NCI-H748 treated with DMSO at 0.1 percent for 48 hours (cell line): Measurements from ENCODE around the gene SET.
"Not testable (repeated sequence)": the region's sequence is repeated elsewhere in the genome, so short reads cannot be mapped to it uniquely, and the experiment has no call there.

Experiments
- DNase-seq: peaks from one replicate; lab custom pipeline; 2025; lab: John Stamatoyannopoulos, UW

SET gene

DNA sequence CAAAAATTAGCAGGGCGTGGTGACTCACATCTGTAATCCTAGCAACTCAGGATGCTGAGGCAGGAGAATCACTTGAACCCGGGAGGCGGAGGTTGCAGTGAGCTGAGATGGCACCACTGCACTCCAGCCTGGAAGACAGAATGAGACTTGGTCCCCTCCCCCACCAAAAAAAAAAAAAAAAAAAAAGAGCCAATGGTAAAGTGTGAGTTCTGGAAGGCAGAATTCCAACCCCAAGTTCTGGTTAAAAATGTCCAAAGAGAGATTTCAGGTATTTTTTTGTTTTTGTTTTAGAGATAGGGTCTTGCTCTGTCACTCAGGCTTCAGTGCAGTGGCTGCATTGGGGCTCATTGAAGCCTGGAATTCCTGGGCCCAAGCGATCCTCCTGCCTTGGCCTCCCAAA is 1.6 kb upstream of the SET start:
- no peak for DNase-seq

DNA sequence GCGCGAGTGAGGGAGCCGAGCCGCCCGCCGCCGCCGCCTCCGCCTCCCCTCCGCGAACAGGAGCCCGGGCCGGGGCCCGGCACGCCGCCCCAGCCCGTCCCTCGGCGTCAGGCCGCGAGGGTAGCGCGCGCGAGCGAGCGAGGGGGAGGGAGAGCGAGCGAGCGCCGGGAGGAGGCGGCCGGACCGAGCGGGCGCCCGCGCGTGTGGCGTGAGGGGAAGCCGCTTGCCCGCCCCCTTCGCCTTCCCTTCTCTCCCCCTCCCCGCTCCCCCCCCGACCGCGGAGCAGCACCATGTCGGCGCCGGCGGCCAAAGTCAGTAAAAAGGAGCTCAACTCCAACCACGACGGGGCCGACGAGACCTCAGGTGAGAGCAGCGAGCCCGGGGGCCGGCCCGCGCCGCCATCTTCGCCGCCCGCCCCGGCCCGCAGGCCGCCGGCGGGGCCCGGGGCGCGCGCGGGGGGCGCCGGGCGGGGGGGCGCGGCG is 312 bp downstream of the SET start:
- no peak for DNase-seq

DNA sequence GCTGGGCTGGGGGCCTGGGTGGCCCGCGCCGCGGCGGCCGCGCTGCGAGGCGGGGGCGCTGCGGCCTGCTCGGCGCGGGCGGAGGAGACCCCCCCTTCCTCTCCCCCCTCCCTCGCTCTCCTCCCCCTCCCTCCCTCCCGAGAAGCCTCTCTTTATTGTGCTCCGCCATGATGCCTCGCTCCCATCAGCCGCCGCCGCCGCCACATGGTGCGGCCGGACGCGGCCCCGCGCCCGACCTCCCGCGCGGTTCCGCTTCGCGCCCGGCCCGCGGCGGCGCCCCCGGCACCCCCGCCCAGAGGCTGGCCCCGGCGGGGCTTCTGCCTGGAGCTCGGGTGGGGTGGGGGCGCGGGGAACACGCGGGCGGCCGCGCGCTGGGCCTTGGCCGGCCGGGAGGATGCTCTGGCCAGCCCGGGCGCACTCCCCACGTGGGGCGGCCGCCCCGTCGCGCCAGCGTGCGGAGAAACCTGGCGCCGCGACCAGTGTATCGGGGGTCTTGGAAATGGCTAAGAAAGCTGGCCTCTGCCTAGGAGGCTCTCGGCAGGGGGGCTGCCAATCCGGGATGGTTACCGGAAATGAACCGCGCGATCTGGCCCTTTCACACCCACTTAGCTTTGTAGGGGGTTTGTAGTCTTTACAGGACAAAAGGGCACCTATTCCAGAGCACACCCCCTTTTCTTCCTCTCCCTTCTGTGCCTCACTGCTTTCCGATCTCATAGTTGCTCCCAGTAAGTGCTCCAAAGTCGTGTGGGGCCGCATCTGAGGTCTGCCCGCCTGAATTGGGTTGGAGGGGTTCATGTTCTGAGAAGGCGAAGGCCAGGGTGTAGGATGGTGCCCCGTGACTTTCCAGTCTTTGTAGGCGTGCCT is 1.0 kb downstream of the SET start:
- DNase-seq = no peak

DNA sequence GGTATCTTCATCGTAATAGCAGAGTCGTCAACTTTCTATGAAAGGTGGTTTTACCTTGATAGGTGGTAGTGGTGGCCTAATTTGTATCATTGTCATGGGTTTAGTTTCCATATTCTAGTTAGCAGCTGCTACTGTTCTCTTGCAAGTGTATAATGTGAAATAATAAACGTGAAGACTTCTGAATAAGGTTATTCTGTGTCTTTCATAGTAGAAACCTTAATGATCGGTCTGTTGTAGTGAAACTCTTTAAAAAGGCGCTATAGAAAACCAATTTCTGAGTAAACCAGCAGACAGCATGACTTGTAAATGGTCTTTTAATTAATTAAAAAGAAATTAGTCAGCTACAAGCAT is 1.6 kb downstream of the SET start:
- DNase-seq = no peak

DNA sequence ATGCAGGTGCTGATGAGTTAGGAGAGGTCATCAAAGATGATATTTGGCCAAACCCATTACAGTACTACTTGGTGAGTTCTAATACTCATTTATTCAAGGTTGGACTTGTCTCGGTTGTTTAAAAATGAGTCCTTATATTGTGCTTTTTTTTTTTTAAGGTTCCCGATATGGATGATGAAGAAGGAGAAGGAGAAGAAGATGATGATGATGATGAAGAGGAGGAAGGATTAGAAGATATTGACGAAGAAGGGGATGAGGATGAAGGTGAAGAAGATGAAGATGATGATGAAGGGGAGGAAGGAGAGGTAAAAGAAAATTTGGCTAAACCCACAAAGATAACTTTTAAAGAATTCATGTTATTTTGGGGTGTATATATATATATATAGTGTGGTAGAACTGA is 4.7 kb downstream of the SET start:
- not testable (repeated sequence) for DNase-seq

DNA sequence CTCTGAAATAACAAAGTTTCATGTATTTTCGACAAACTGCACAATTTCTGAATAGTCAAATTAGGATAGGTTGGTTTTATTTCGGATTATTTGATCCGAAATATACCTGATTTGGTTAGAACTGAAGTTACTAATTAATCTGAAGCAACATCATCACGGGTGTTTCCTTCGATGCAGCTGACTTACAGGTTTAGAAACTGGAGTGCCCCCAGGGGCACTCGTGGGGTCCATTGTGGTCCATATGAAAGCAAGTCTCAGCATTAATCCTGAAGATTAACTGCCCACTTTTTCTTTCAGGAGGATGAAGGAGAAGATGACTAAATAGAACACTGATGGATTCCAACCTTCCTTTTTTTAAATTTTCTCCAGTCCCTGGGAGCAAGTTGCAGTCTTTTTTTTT is 5.3 kb downstream of the SET start:
- no peak for DNase-seq

DNA sequence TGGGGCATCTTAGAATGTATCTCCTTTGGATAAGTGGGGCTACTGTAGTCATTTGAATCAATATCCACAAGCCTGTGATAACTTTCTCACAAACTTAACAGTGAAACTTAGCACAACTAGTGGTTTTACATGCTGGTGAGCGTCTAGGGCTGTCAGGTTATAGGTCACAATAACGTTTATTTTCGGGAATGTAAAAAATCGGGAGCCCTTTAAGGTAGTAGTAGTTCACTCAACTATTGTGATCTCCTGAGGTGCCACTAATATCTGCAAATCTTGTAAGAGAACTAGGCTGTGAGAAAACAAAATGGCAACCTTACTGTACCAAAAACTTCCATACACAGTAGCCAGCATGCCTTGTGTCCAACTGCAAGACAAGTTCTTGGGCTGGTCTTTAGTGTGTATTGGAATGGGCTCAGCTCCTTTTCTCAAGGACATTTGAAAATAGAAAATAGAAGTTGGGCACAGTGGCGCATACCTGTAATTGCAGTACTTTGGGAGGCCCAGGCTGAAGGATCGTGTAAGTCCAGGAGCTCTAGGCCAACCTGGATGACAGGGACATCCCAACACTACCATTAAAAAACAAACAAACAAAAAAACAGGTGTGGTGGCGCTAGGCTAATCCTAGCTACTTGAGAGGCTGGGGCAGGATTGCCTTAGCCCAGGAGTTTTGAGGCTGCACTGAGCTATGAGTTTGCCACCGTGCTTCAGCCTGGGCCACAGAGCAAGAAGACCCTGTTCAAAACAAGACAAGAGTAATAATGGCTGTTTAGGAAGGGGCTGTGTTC is 8.1 kb downstream of the SET start:
- no peak for DNase-seq

DNA sequence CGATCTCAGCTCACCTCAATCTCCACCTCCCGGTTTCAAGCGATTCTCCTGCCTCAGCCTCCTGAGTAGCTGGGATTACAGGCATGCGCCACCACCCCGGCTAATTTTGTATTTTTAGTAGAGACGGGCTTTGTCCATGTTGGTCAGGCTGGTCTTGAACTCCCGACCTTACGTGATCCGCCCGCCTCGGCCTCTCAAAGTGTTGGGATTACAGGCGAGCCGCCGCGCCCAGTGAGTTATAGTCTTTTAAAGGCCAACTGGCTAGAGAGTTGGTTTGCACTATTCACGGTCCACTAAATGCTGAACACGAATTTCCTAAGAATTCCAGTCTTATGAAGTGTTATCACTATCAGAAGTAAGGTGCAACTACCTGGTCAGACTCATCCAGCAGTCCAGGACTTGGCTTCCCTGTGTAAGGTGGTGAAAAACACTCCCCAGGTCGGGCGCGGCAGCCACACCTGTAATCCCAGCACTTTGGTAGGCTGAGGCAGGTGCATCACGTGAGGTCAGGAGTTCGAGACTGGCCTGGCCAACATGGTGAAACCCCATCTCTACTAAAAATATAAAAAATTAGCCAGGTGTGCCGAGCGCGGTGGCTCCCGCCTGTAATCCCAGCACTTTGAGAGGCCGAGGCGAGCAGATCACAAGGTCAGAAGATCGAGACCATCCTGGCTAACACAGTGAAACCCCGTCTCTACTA is 10.2 kb downstream of the SET start:
- not testable (repeated sequence) for DNase-seq

DNA sequence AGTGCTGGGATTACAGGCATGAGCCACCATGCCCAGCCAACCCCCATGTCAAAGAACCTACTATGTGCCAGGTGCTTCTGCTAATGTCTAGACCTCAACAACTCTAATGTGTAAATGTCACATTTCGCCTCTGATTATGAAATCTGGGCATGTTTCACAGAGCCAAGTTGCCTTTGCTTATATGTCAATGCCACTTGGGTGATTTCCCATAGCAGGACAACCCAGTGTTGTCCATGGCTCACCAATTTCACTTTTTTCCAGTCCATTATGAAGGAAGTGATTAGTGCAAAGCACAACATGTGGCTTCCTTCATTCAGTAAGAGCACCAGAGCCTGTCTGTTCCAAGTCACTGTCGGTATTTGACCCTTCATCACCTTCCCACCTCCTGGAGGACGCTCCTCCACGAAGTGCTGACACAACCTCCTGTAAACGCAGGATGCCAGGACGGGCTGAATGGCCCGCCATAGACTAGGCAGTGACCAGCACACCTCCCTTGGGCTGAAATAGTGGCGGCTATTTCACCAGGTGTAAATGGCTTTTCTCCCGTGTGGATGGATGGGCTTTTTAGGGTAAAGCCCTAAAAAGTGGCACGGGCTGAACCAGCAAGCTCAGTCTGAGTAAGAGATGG is 12.3 kb downstream of the SET start:
- DNase-seq = no peak

DNA sequence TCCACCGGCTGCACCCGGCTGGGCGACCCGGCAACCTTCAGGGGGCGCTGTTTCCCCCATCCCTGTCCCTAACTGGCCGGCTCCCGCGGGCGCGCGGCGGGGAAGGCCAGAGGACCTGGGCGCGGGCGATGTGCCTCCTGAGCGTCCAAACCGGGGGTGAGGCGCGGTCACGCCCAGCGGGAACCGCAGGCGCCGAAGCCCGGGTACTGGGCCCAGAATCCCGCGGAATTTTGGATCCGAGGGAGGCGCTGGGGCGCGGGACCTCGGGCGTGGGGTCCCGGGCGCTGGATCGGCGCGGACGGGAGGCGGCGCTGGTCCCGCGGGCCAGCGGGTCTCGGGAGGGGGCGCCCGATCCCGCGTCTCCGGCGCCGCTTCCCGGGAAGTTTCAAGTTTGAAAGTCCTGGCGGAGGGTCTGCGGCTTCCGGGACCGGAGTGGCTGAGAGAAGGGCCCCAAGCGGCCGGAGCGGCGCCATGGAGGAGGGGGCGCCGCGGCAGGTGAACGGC is 13.5 kb downstream of the SET start, which contains the start of gene PKN3:
Gene PKN3 (plus strand): TSS at position 59 of the 504 bp plus-strand sequence. CDS start 413 bp downstream, at position 472.
- DNase-seq = peak; percentile 70

DNA sequence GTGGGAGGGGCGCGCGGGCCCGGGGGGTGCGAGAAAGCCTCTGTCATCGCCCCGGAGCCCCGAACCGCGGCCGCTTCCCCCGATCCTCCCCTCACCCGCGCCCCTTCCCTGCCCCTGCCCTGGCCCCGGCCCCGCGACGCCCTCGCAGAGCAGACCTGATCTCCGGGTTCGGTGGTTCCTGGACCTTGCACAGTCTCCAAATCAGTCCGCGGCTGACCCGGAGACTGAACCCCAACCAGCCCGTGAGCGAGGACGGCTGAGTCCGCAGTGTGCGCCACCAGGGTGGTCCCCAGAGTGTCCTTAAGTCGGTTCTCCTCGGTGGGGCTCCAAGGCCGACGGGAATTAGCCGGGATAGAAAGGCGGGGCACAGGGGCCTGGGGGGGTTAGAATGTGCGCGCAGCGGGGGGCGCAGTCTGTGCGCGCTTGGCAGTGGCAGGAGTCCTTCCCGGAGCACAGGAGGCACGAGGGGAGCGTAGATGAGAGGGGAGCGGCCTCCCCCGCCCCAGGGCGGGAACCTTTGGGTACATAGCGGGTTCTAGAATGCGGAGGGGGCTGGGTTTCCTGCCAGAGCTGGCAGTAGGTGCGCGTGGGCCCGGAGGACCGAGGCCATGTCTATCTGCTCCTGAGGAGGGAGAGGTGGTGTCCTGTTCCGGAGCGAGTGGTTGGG is 14.1 kb downstream of the SET start:
- no peak for DNase-seq

DNA sequence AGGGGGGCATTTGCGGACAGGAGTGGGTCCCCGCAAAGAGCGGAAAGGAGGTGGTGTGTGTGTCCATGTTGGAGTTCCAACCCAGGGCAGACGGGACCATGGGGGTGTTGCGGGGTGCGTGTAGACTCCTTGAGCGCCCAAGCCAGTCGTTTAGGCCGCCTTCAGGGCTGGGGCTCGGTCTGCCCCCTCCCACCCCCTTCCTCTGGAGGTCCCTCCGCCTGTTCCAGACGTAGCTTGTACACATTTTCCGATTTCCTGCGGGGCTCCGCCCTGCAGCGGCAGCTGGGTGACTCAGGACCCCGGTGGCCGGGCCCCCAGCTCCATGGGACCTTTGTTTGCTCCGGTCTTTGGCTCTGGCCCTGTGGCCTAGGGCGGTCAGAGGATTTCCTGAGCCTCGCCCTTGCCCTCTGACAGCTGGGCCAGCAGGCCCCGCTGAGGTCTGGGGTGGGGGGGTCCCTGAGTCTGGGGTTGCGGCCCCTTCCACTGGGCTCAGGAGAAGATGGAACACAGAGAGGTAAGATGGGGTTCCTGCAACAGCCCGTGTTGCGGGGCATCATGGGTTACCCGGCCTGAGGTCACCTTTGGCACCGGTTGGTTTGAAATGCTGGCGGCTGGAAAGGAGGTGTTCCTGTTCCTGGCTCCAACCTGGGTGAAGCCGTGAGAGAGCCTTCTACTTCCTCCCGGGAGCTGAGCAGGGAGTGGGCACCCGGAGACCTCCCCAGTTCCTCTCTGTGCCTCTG is 14.8 kb downstream of the SET start:
- no peak for DNase-seq

DNA sequence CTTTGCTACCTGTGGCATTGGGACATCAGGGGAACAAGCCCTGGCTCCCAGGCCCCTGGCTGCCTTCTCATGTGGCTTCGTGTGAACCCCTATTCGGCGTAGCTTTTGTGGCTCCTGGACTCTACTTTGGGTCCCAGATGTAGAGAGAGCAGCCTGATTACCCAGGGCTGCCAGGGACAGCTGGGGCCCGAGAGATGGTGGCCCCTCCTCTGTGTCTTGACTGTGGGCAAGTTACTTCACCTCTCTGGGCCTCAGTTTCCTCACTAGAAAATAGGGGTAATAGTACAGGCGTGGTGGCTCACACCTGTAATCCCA is 15.3 kb downstream of the SET start:
- DNase-seq = no peak

DNA sequence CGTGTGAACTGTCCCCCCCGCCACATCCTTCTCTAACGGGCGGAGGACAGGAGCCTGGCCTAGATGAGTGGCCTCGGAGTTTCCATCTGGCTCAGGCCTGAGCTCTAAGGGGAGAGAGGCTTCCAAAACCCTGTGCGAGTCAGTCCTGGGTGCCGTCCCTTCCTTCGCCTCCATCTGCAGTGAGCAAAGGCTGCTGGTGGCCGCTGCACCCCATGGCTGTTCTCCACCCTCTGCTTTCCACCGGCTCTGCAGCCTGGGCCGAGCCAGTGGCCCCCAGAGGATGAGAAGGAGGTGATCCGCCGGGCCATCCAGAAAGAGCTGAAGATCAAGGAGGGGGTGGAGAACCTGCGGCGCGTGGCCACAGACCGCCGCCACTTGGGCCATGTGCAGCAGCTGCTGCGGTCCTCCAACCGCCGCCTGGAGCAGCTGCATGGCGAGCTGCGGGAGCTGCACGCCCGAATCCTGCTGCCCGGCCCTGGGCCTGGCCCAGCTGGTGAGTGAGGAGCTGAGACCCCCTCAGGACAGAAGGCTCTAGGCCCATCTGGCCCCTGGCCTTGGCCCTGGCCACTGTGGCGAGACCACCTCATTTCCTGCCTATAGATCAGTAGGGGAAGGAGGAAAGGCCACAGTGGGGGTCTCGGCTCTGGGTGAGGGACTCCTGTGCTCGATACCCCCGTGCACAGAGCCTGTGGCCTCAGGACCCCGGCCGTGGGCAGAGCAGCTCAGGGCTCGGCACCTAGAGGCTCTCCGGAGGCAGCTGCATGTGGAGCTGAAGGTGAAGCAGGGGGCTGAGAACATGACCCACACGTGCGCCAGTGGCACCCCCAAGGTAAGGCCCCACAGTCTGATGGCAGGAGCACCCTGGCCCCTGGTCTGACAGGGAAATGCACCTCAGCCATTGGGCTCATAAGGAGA is 16.3 kb downstream of the SET start:
- no peak for DNase-seq

DNA sequence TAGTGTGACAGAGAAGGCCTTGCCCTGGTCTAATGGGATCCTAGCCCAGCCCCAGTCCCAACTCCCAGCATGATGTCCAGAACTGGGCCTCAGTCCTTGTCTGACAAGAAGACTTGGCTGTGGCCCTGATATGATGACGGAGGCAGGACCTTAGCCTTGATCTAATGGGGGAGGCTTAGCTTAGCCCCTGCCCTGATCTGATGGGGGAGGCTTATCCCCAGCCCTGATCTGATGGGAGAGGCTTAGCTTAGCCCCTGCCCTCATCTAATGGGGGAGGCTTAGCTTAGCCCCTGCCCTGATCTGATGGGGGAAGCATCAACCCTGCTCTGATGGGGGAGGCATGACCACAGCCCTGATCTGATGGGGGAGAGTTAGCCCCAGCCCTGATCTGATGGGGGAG is 17.0 kb downstream of the SET start:
- no peak for DNase-seq

DNA sequence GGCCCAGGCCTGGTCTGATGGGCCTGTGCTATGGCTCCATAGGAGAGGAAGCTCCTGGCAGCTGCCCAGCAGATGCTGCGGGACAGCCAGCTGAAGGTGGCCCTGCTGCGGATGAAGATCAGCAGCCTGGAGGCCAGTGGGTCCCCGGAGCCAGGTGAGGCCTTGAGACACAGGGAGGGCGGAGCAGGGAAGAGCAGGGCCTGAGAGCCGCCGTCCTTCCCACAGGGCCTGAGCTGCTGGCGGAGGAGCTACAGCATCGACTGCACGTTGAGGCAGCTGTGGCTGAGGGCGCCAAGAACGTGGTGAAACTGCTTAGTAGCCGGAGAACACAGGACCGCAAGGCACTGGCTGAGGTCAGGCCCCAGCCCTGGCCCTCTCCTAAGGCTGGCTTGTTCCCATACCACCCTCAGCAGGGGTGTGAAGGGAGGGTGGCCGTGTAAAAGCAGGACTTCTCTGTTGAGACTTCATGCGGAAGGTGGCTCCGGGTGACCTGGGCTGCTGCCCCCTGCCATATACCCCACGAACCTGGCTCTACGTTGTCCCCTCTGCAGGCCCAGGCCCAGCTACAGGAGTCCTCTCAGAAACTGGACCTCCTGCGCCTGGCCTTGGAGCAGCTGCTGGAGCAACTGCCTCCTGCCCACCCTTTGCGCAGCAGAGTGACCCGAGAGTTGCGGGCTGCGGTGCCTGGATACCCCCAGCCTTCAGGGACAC is 17.8 kb downstream of the SET start:
- DNase-seq = no peak

DNA sequence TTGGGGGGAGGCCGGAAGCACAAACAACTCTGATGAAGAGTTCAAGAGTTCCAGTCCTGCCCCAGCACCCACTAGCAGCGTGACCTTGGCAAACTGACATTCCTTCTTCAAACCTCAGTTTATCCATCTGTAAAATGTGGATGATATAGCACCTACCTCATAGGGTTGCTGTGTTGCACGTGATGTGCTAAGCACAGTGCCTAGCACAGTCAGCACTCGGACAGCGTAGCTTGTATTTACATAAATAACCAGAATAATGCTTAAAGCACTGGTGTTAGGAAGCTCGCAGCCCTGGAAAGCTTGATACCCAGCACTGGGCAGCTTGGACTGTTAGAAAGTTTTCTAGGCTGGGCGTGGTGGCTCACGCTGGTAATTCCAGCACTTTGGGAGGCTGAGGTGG is 18.4 kb downstream of the SET start:
- no peak for DNase-seq

DNA sequence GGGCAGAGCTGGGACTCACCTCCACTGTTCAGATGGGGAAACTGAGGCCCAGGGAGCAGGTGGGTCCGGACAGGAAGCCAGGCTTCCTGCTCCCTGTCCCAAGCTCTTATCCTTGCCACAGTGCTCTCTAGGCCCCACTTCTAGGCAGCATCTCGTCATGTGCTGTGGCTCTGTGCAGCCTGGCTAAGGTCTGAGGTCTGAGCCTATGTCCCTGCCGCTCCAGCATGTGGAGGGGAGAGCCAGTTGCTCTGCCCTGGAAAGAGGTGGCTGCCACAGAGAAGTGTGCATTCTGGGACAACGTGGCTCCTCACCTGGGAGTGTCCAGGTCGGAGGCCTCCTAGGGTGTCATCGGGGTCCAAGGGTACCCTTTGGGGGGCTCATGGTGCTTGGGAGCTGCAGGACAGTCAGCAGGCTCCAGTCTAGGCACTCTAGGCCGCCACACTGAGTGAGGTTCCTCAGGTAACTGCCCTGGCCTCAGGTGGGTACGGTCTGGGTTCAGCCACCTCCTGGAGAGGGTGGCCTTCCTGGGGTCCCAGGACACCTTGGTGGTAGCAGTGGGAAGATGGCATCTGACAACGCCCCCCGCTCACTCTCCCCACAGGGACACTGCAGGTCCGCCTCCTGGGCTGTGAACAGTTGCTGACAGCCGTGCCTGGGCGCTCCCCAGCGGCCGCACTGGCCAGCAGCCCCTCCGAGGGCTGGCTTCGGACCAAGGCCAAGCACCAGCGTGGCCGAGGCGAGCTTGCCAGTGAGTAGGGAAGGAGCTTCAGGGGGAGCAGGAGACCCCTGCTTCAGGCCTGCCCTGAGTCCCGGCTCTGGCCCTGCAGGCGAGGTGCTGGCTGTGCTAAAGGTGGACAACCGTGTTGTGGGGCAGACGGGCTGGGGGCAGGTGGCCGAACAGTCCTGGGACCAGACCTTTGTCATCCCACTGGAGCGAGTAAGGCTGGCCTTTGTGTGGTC is 23.7 kb downstream of the SET start:
- DNase-seq = no peak
